GM10847 (cell line): ENCODE measurements around the gene NPDC1.

Experiments
- POLR2A ChIP-seq: IDR thresholded peaks from 2 replicates; pipeline ENCODE4 v1.6.1; 2011; ENCODE audit not compliant: insufficient read length; ENCODE audit errors: extremely low read depth

The NPDC1 gene

GRCh38 chr9:137078701-137079400 lies 32.9 kb upstream of the NPDC1 start:
- no peak for TF ChIP-seq POLR2A

DNA sequence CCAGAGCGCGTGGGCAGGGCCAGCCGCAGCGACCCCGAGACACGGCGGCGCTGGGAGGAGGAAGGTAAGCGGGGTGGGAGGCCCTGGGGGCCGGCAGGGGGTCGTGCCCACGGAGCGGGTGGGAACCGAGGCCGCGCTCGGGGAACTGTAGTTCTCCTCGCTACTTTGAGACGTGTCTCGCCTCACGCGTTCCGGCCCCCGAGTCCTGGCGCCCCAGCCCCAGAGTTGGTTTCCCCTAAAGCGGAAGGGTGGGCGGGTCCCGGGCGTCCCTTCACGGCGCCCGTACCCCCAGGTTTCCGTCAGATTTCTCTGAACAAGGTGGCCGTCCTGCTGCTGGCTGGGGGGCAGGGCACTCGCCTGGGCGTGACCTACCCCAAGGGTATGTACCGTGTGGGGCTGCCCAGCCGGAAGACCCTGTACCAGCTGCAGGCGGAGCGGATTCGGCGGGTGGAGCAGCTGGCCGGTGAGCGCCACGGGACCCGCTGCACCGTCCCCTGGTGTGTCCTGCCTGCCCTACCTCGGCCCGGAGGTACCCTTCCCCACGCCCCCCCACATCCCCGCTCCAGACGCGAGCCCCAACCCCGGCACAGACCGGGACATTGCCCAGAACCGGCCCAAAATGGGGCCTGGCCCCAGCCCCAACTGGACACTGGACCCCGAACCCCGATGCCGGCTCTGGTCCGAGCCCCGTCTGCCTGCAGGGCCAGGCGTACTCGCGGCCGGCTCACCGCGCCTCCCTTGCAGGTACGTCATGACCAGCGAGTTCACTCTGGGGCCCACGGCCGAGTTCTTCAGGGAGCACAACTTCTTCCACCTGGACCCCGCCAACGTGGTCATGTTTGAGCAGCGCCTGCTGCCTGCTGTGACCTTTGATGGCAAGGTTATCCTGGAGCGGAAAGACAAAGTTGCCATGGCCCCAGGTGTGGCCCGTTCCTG lies 32.0 kb upstream of the NPDC1 start:
- no peak for TF ChIP-seq POLR2A

DNA sequence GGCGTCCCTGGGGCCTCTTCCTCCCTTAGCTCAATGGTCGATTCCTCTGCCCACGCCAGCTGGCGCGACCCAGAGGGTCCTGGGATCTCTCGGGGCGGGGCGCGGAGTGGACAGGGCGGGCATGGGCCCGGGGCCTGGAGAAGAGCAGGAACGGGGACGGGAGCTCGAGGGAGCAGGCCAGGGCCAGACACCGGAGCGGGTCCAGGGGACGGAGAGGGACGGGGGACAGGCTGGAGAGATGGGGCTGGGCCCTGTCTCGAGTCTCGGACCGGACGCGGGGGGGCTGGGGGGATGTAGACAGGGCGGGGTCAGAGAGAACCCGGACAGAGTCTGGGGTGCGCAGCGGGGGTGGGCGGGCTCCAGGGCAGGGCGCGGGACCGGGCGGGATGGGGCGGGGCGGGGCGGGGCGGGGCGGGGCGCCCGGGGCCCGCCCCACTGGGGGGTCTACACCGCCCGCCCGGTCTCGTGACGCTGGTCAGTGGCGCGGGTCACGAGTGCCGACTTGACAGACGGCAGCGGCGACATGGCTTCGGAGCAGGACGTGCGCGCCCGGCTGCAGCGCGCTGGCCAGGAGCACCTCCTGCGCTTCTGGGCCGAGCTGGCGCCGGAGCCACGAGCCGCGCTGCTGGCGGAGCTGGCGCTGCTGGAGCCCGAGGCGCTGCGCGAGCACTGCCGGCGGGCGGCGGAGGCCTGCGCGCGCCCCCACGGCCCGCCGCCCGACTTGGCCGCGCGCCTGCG lies 31.2 kb upstream of the NPDC1 start, which contains the start of gene UAP1L1:
Gene UAP1L1, plus strand, starts transcription at position 508 of the 738 bp plus-strand sequence. Its CDS starts 16 bp downstream, at position 524.
- TF ChIP-seq POLR2A = no peak

- TF ChIP-seq POLR2A = no peak
Observed at GRCh38 chr9:137076636-137077009, 30.6 kb upstream of the NPDC1 start.

DNA sequence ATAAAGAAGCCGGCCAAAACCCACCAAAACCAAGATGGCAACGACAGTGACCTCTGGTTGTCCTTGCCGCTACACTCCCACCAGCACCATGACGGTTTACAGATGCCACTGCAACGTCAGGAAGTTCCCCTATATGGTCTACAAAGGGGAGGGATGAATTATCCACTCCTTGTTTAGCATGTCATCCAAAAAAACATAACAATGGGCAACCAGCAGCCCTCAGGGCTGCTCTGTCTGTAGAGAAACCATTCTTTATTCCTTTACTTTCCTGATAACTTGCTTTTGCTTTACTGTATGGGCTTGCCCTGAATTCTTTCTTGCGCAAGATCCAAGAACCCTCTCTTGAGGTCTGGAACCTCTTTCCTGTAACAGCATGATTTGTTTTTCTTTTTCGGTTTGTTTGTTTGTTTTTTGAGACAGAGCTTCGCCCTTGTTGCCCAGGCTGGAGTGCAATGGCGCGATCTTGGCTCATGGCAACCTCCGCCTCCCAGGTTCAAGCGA lies 29.3 kb upstream of the NPDC1 start:
- TF ChIP-seq POLR2A = no peak

- no peak for TF ChIP-seq POLR2A
Observed at GRCh38 chr9:137074657-137075274, 28.8 kb upstream of the NPDC1 start.

DNA sequence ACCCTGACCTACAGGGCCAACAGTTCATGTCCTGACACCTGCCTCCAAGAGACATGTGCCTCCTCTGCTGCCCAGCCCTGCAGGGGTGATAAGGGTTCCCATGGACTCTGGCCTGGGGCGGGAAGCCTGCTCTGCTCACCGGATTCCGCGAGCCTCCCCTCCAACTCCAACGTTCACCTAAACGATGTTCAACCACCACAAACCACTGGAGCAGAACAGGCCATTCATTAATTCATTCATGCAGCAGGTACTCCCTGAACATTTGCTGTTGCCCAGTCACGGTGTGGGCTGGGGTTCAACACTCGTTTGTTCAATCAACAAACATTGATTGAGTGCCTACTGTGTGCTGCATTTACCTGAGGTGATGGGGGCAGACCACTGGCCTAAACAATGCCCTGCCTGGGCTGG lies 28.0 kb upstream of the NPDC1 start:
- no peak for TF ChIP-seq POLR2A

- no peak for TF ChIP-seq POLR2A
Observed at GRCh38 chr9:137071282-137071681, 25.3 kb upstream of the NPDC1 start.

- TF ChIP-seq POLR2A = no peak
Observed at GRCh38 chr9:137070906-137071275, 24.9 kb upstream of the NPDC1 start.

GRCh38 chr9:137070201-137070905 lies 24.4 kb upstream of the NPDC1 start, which contains the start of gene SAPCD2:
TSS of gene SAPCD2 (minus strand) at chr9:137070557. CDS start at chr9:137070460, 97 bp downstream.
- peak; percentile 57 for TF ChIP-seq POLR2A

- TF ChIP-seq POLR2A = no peak
Observed at GRCh38 chr9:137069508-137070091, 23.6 kb upstream of the NPDC1 start.

DNA sequence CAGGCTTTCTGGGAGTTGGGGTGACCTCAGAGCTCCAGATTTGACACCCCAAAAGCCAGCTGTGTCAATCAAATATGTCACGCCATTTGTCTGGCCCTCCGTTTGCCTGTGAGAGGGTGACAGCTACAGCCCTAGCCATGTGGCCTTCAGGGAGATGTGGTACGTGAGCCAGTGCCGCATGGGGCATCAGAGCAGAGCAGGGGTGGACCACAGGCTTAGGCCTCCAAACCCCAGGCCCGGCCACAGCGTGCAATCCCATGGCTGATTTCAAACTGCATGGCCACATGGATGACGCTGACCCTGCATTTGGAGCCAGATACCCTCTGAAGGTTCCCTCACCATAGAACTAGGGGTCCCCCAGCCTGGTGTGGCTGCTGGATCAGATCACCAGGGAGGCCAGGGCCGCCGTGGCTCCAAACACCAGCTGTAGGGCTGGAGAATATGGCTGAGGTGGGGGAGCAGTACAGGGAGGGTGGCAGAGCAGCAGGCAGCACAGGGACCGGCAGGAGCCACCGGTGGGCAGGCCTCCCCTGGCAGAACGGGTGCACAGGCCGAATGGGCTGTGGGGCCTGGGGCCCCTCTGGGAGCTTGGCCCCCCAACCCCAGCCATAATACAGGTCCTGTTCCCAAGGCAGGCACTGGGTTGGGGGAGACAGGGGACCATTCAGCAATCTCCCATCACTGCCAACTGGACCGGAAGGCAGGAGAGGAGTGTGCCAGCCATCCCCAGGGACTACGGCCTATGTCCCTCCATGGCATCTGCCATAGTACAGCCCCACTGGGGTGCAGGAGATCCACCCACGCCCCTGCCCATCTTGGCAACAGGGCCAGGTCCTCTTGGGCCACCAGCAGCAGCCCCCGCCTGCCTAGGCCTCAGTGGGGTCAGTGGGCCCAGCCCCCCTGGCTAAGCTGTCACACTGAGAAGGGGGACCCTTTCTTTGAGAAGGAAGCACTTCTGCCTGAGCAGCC lies 22.8 kb upstream of the NPDC1 start:
- no peak for TF ChIP-seq POLR2A

DNA sequence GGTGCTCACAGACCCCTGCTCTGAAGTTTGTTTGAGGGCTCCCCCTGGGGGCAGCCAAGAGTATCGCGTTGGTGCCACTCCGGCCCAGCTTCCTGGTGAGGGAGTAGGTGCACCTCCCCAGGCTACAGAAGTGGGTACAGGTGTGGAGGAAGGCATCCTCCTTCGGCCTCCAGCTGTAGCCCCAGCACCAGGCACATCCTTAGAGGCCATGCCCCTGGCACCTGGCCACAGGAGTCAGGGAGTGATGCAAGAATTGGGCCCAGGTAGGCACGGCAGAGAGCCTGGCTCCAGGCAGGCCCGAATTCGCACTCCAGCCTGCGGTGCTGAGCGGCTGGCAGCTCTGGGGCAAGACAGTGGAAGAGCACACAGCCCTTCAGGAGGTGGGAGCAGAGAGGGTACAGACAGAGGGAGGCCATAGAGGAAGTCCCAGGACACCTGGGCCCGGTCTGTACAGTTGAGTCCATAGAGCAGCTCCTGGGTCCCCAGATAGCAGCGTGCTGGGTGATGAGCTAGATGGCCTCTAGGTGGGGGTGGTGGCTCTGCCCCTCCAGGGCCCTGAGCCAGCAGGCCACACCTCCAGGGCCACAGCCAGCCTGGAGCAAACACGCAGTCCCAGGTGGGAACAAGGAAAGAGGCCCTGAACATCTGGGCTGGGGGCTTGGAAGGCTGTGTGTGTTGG lies 22.0 kb upstream of the NPDC1 start:
- no peak for TF ChIP-seq POLR2A
